ENCODE results near the gene TSHZ1. TPM values are rescaled to one million over a fixed set of nuclear protein-coding genes. Genes with fewer than 3 reads are reported as not detected.

TSHZ1 gene
- polyA plus RNA-seq, 1 donor from 2014 or later = 1.1 TPM

DNA sequence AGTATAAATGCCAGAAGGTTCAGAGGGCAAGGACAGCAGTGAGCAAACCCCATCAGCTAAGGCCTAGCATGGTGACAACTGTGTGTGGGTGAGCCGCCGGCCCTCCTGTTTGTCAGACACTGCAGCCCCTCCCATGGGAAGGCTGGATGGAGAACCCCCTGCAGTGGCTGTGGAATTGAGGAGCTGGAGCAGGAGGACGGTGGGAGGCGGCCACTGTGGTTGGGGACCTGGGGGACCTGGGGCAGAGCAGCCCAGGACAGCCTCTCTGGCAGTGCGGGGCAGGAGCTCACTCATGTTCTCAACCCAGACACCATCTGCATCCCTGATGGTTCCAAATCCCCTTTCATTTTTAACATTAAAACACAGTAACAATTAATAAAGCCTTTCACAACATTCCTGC lies 68.8 kb downstream of the TSHZ1 start:
- no peak overlapping the region for H2AFZ ChIP-seq (ENCODE audit: low read depth, low read length)
- no peaks in the 10 kb centered on the region for H3K9me3 ChIP-seq (ENCODE audit: low read length)
- H3K9me2 ChIP-seq (ENCODE audit: insufficient read depth, low read length) = no peaks in the 10 kb centered on the region
- no peaks in the 10 kb centered on the region for H4K20me1 ChIP-seq (ENCODE audit: insufficient read depth)
- no peaks in the 10 kb centered on the region for H3F3A ChIP-seq (ENCODE audit: insufficient read depth, low read length, poor library complexity, severe bottlenecking)
- H3K27me3 ChIP-seq (ENCODE audit: insufficient read depth, low read depth, low read length) = no peaks in the 10 kb centered on the region
- no peak overlapping the region for H3K4me3 ChIP-seq (ENCODE audit: low read length)
- H3K4me2 ChIP-seq (ENCODE audit: low read length) = no peak overlapping the region
- no peak for TF ChIP-seq EP300 (conservative IDR thresholded peaks at IDR 0.05; ENCODE audit: poor library complexity, severe bottlenecking)
- no peak for TF ChIP-seq TAF1 (IDR thresholded peaks at IDR 0.05; ENCODE audit: low read depth)
- no peak for TF ChIP-seq RAD21 (conservative IDR thresholded peaks at IDR 0.05)
- TF ChIP-seq, protein P1, sequence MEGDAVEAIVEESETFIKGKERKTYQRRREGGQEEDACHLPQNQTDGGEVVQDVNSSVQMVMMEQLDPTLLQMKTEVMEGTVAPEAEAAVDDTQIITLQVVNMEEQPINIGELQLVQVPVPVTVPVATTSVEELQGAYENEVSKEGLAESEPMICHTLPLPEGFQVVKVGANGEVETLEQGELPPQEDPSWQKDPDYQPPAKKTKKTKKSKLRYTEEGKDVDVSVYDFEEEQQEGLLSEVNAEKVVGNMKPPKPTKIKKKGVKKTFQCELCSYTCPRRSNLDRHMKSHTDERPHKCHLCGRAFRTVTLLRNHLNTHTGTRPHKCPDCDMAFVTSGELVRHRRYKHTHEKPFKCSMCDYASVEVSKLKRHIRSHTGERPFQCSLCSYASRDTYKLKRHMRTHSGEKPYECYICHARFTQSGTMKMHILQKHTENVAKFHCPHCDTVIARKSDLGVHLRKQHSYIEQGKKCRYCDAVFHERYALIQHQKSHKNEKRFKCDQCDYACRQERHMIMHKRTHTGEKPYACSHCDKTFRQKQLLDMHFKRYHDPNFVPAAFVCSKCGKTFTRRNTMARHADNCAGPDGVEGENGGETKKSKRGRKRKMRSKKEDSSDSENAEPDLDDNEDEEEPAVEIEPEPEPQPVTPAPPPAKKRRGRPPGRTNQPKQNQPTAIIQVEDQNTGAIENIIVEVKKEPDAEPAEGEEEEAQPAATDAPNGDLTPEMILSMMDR (IDR thresholded peaks at IDR 0.05; ENCODE audit: poor library complexity, severe bottlenecking) = no peak
- TF ChIP-seq MXI1 (conservative IDR thresholded peaks at IDR 0.05; ENCODE audit: poor library complexity, severe bottlenecking) = no peak
- TF ChIP-seq EZH2 (IDR thresholded peaks at IDR 0.05; ENCODE audit: borderline replicate concordance, insufficient read depth, low read length, poor library complexity, severe bottlenecking) = no peak
- no peak for TF ChIP-seq SMC3 (conservative IDR thresholded peaks at IDR 0.05; ENCODE audit: poor library complexity)
- TF ChIP-seq POLR2AphosphoS5 (IDR thresholded peaks at IDR 0.05) = no peak
- TF ChIP-seq, protein P2, sequence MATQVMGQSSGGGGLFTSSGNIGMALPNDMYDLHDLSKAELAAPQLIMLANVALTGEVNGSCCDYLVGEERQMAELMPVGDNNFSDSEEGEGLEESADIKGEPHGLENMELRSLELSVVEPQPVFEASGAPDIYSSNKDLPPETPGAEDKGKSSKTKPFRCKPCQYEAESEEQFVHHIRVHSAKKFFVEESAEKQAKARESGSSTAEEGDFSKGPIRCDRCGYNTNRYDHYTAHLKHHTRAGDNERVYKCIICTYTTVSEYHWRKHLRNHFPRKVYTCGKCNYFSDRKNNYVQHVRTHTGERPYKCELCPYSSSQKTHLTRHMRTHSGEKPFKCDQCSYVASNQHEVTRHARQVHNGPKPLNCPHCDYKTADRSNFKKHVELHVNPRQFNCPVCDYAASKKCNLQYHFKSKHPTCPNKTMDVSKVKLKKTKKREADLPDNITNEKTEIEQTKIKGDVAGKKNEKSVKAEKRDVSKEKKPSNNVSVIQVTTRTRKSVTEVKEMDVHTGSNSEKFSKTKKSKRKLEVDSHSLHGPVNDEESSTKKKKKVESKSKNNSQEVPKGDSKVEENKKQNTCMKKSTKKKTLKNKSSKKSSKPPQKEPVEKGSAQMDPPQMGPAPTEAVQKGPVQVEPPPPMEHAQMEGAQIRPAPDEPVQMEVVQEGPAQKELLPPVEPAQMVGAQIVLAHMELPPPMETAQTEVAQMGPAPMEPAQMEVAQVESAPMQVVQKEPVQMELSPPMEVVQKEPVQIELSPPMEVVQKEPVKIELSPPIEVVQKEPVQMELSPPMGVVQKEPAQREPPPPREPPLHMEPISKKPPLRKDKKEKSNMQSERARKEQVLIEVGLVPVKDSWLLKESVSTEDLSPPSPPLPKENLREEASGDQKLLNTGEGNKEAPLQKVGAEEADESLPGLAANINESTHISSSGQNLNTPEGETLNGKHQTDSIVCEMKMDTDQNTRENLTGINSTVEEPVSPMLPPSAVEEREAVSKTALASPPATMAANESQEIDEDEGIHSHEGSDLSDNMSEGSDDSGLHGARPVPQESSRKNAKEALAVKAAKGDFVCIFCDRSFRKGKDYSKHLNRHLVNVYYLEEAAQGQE (IDR thresholded peaks at IDR 0.05; ENCODE audit: borderline replicate concordance) = no peak
- no peak overlapping the region for H3K27ac ChIP-seq (ENCODE audit: low read length)
- no peaks in the 10 kb centered on the region for H3K79me2 ChIP-seq (replicated peaks; ENCODE audit: insufficient read depth, low read length)
- no peaks in the 10 kb centered on the region for H3K36me3 ChIP-seq (ENCODE audit: insufficient read depth, low read length)
- H3K9ac ChIP-seq (ENCODE audit: low read length) = no peak overlapping the region

DNA sequence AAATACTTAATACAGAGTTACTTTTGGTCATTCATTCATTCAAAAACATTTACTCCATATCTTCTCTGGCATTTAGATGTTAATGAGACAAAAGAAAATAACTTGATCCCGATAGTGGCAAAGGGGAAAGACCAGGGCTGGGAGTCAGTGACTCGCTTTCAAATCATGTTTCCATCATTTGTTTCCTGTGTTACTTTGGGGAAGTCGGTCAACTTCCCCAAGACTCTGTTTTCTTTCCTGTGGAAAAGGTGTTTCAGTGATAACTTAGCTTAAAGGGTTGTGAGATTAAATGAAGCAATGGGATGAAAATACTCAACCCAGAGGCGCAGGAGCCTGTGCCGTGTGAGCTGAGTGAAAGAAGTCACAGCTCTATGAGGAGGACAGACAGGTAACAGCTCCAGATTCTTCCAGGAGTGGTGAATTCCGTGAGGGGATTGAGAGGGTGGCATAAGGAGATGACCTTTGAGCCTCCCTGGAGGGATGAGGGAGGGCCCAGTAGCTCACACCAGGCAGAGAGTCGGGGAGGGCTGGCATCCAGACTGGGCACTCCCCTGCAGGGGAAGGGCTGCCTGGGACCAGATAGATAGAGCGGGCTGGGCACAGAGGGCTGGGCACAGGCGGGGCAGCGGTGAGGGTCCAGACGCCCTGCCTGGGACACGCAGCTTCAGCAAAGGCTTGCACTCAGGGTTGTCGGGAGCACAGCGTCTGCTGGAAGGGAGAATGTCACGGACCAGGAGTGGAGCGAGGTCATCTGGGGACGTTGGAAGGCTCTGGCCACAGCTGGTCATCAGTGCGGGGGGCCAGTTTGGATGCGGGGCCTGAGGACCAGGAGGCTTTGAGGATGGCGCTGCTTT lies 70.1 kb downstream of the TSHZ1 start:
- Histone ChIP-seq H3K9ac (ENCODE audit: low read length) (no peak overlapping the region), H2AFZ (ENCODE audit: low read depth, low read length) (no peak overlapping the region), H3K4me3 (ENCODE audit: low read length) (no peak overlapping the region), H4K20me1 (ENCODE audit: insufficient read depth) (no peaks in the 10 kb centered on the region), H3K9me2 (ENCODE audit: insufficient read depth, low read length) (no peaks in the 10 kb centered on the region), H3K79me2 (replicated peaks; ENCODE audit: insufficient read depth, low read length) (no peaks in the 10 kb centered on the region), H3K4me2 (ENCODE audit: low read length) (no peak overlapping the region), H3K36me3 (ENCODE audit: insufficient read depth, low read length) (no peaks in the 10 kb centered on the region), H3K27me3 (ENCODE audit: insufficient read depth, low read depth, low read length) (no peaks in the 10 kb centered on the region), H3F3A (ENCODE audit: insufficient read depth, low read length, poor library complexity, severe bottlenecking) (no peaks in the 10 kb centered on the region), H3K27ac (ENCODE audit: low read length) (no peak overlapping the region), H3K9me3 (ENCODE audit: low read length) (no peaks in the 10 kb centered on the region)
- no peak for TF ChIP-seq POLR2AphosphoS5 (IDR thresholded peaks at IDR 0.05)
- TF ChIP-seq, protein P2 (IDR thresholded peaks at IDR 0.05; ENCODE audit: borderline replicate concordance) = no peak
- no peak for TF ChIP-seq MXI1 (conservative IDR thresholded peaks at IDR 0.05; ENCODE audit: poor library complexity, severe bottlenecking)
- TF ChIP-seq RAD21 (conservative IDR thresholded peaks at IDR 0.05) = no peak
- TF ChIP-seq, protein P1 (IDR thresholded peaks at IDR 0.05; ENCODE audit: poor library complexity, severe bottlenecking) = no peak
- TF ChIP-seq TAF1 (IDR thresholded peaks at IDR 0.05; ENCODE audit: low read depth) = no peak

Data from neural cell (in vitro differentiated cells).